ENCODE data around the gene STAG3.
"Not testable (repeated sequence)": the region's sequence is repeated elsewhere in the genome, so short reads cannot be mapped to it uniquely, and the experiment has no call there.

The STAG3 gene

GRCh38 chr7:100248483-100248882, 70.8 kb downstream of the STAG3 start:
- no peak for DNase-seq

- DNase-seq = no peak
These were observed 79.3 kb downstream of the STAG3 start for GRCh38 chr7:100257017-100257416.

GRCh38 chr7:100259984-100260383, 82.3 kb downstream of the STAG3 start:
- DNase-seq = not testable (repeated sequence)

- DNase-seq = not testable (repeated sequence)
These were observed 85.2 kb downstream of the STAG3 start for GRCh38 chr7:100262896-100263295.

Measured in NCI-H69 (cell line).